Omental fat pad (tissue), 4 donors: ENCODE results near the gene PTF1A. TPM values are rescaled to one million over a fixed set of nuclear protein-coding genes. Genes with fewer than 3 reads are reported as not detected.

Experiments used
- ATAC-seq: fragments of 150-250 bp; one replicate; pipeline ENCODE4 v1.9.1; 2016; ENCODE audit warnings: mild to moderate bottlenecking, moderate library complexity; ENCODE audit not compliant: low FRiP score
- DNase-seq: peaks from one replicate; pipeline ENCODE4 v3.0.0-alpha.2; 2019; ENCODE audit warnings: low spot score
- total RNA-seq, 4 donors: library from RNA; depleted of rRNA; stranded (reverse); fragments of >200 nt; gene quantifications; one replicate each; pipeline ENCODE4 v1.1.0, GENCODE V29; 2016
- TF ChIP-seq, protein P1 (sequence below), 3 donors: fragments of 450-650 bp; IDR thresholded peaks; one replicate each; pipeline ENCODE4 v1.5.1; 2016 to 2017; ENCODE audit warnings: antibody characterized with exemption in 3 of 3, mild to moderate bottlenecking in 3 of 3, moderate library complexity in 2 of 3

The PTF1A gene
- total RNA-seq, 4 donors from 2014 or later, result not detected

DNA sequence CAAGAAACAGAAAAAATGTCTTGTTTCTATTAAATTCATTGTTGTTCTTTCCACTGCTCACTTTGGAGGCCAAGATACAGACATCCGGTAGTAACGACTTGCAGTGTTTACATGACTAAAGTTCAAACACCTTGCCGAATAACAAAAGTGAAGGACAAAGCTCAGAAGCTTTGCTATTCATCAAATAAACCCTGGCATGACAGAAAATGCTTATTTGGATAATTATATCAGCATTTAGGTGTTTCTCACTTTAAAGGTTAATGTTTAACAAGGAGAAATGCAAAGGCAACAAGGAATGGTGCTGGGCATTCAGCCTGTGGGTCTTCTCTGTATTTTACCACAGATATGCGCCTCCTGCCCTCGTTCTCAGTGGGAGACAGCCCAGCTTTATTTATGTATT, 5.4 kb upstream of the PTF1A start:
- TF ChIP-seq, protein P1, sequence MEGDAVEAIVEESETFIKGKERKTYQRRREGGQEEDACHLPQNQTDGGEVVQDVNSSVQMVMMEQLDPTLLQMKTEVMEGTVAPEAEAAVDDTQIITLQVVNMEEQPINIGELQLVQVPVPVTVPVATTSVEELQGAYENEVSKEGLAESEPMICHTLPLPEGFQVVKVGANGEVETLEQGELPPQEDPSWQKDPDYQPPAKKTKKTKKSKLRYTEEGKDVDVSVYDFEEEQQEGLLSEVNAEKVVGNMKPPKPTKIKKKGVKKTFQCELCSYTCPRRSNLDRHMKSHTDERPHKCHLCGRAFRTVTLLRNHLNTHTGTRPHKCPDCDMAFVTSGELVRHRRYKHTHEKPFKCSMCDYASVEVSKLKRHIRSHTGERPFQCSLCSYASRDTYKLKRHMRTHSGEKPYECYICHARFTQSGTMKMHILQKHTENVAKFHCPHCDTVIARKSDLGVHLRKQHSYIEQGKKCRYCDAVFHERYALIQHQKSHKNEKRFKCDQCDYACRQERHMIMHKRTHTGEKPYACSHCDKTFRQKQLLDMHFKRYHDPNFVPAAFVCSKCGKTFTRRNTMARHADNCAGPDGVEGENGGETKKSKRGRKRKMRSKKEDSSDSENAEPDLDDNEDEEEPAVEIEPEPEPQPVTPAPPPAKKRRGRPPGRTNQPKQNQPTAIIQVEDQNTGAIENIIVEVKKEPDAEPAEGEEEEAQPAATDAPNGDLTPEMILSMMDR (IDR thresholded peaks at IDR 0.05), result no peak
- ATAC-seq, result no peak

DNA sequence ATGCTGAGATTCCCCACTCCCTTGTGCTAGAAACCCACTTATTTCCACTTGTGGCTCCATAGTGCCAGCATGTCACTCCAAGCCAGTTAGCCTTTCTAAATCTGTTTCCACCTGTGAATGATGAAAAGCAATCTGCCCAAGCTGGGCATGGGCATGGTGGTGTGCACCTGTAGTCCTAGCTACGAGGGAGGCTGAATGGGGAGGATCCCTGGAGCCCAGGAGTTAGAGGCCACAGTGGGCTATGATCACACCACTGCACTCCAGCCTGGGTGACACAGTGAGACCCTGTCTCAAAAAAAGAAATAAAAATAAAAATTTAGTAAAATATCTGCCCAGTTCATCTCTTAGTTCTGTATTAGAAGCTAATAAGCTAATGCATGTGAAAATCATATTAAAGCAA, 5.0 kb upstream of the PTF1A start:
- DNase-seq (no peak), ATAC-seq (no peak)
- TF ChIP-seq, protein P1 (IDR thresholded peaks at IDR 0.05), result no peak

More for the DNA sequence above, 5.4 kb upstream of the PTF1A start:
- DNase-seq, result no peak

DNA sequence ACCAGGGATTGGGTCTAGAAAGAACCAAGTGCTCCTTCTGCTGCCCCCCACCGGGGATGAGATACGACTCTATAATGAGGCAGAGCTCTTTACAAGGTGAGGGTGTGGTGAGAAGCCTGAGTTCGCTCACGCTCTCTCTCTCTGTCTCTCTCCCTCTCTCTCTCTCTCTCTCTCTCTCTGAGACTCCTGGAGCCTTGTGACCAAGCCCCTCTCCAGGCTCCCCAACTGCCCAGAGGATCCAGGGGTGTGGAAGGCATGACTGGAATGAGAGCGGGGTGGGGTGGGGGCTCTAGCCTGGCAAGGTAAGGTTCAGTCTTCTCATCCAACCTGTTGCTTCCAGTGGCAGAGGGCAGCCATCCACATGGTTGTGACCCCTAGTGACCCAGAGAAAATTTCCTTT, 3.1 kb upstream of the PTF1A start:
- ATAC-seq (no peak), DNase-seq (no peak)
- TF ChIP-seq, protein P1 (IDR thresholded peaks at IDR 0.05), result no peak

DNA sequence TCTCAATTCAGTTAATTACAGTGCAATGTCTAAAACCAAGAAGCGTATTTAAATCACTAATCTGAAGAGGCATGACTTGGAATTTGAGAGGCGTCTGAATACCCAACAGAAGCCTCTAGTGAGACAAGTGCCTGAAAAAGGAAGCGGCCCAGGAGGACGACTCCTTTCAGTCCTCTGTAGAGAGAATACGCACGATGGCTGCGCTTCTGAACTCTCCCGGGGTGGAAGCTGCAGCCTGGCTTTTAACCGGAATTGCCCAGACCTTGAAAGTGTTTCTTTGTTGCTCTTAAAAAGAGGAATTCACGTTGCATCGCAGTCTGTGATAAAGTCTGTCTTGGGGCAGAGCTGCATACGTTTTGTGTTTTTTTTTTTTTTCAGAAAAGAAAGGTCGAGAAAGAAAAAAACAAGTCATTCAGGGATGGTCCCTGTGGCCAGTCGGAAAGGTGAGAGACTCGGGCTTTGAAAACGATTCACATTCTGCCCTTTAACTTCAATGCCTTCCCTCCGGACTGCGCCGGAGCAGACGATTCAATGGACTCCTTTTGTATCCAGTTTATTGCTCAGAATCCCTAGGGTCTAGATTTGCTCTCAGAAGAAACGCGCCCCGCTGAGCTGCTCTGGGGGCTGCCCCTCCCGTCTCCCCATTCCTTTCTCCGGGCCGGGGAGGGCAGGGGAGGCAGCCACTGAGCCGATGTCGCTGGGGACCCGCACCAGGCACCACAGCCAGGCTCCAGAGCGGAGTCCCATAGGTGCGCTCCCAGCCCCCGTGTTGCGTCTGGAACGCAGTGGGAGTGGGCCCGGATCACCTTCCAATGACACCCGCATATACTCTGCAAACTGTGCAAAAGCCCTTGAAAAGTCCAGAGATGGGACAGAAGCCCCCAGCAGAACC, 994 bp upstream of the PTF1A start:
- TF ChIP-seq, protein P1 (IDR thresholded peaks at IDR 0.05), result no peak
- ATAC-seq, result no peak
- no peak for DNase-seq

DNA sequence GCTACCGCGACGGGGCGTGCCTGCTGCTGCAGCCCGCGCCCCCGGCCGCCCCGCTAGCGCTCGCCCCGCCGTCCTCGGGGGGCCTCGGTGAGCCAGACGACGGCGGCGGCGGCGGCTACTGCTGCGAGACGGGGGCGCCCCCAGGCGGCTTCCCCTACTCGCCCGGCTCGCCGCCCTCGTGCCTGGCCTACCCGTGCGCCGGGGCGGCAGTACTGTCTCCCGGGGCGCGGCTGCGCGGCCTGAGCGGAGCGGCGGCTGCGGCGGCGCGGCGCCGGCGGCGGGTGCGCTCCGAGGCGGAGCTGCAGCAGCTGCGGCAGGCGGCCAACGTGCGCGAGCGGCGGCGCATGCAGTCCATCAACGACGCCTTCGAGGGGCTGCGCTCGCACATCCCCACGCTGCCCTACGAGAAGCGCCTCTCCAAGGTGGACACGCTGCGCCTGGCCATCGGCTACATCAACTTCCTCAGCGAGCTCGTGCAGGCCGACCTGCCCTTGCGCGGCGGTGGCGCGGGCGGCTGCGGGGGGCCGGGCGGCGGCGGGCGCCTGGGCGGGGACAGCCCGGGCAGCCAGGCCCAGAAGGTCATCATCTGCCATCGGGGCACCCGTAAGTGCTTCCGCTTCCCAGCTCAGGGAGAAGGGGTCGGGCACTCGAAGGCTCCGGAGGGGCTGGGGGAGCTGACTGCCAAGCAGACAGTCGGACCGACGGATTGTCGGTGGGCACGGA, 761 bp downstream of the PTF1A start:
- DNase-seq (no peak), ATAC-seq (no peak)
- TF ChIP-seq, protein P1 (IDR thresholded peaks at IDR 0.05), result no peak

DNA sequence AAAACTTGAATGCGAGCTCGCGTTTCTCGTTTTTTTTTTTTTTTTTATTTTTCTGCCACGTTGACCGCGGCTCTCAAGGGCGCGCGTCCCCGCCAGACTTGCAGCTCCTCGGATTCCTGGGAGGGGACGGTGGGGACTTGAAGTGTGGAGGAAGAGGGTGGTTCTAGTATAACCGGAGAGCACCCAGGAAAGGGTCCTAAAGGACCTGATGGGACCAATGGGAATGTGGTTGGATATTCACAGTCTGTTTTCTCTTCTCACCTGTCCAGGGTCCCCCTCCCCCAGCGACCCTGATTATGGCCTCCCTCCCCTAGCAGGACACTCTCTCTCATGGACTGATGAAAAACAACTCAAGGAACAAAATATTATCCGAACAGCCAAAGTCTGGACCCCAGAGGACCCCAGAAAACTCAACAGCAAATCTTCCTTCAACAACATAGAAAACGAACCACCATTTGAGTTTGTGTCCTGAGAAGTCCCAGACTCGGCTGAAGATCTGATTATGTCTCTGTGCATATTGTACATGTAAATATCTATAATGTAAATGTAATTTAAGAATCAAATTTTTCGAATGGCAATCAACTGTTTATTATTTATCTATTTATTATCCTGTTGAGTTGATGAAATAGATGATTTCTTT, 1.4 kb downstream of the PTF1A start:
- DNase-seq (no peak), ATAC-seq (no peak)
- TF ChIP-seq, protein P1 (IDR thresholded peaks at IDR 0.05), result no peak
